ENCODE data around the gene VWCE. TPM values are rescaled to one million over a fixed set of nuclear protein-coding genes. Genes with fewer than 3 reads are reported as not detected.

VWCE gene
- total RNA-seq, 2 experiments from 2014 or later, result 1.6 to 1.7 TPM

- CTCF ChIA-PET, result interaction anchor here (0.9 to 1.4 kb wide), 3 partner anchors 16 to 75 kb away, joined by 3 read pairs; no protein-coding TSS in a partner anchor
- Mint-ChIP-seq H3K9me3 (no peaks in the 10 kb centered on the region), H3K27me3 (no peaks in the 10 kb centered on the region), H3K4me3 (no peak overlapping the region), H3K4me1 (no peaks in the 10 kb centered on the region), H3K36me3 (ENCODE audit: low read depth) (peaks cover 40% of the 10 kb centered on the region), H3K27ac (no peak overlapping the region)
- DNase-seq, result no peak
- POLR2A ChIA-PET, result no interaction called here
These were observed 14.6 kb upstream of the VWCE start for GRCh38 chr11:61309739-61310138.

- POLR2A ChIA-PET, result interaction anchor here (0.7 kb wide), 1 partner anchor 14 kb away, joined by 6 read pairs; no protein-coding TSS in a partner anchor
- H3K4me1 Mint-ChIP-seq, result no peaks in the 10 kb centered on the region
- no peaks in the 10 kb centered on the region for H3K9me3 Mint-ChIP-seq
- H3K4me3 Mint-ChIP-seq, result no peak overlapping the region
- H3K27ac Mint-ChIP-seq, result no peak overlapping the region
- CTCF ChIA-PET, result interaction anchor here (0.5 to 1.4 kb wide), 2 partner anchors 28 to 76 kb away, joined by 3 read pairs; no protein-coding TSS in a partner anchor
- DNase-seq, result no peak
- no peaks in the 10 kb centered on the region for H3K27me3 Mint-ChIP-seq
- peaks cover 35% of the 10 kb centered on the region for H3K36me3 Mint-ChIP-seq (ENCODE audit: low read depth)
These were observed 14.0 kb upstream of the VWCE start for GRCh38 chr11:61309141-61309540.

- Mint-ChIP-seq H3K27me3 (no peaks in the 10 kb centered on the region), H3K4me1 (no peaks in the 10 kb centered on the region), H3K27ac (no peak overlapping the region), H3K4me3 (no peak overlapping the region), H3K36me3 (ENCODE audit: low read depth) (peaks cover 31% of the 10 kb centered on the region), H3K9me3 (no peaks in the 10 kb centered on the region)
- no peak for DNase-seq
- POLR2A ChIA-PET, result no interaction called here
- CTCF ChIA-PET, result interaction anchor here (0.7 to 1.9 kb wide), 3 partner anchors 9 to 29 kb away, joined by 3 to 4 read pairs (median 3); no protein-coding TSS in a partner anchor
These were observed 12.2 kb upstream of the VWCE start for GRCh38 chr11:61307354-61307753.

GRCh38 chr11:61306221-61306620 is 11.1 kb upstream of the VWCE start:
- no peak overlapping the region for H3K27ac Mint-ChIP-seq
- H3K4me1 Mint-ChIP-seq, result no peaks in the 10 kb centered on the region
- no peak for DNase-seq
- CTCF ChIA-PET, result interaction anchor here (0.6 kb wide), 1 partner anchor 177 kb away, joined by 3 read pairs; no protein-coding TSS in a partner anchor
- POLR2A ChIA-PET, result no interaction called here
- H3K36me3 Mint-ChIP-seq (ENCODE audit: low read depth), result peaks cover 36% of the 10 kb centered on the region
- H3K9me3 Mint-ChIP-seq, result no peaks in the 10 kb centered on the region
- H3K4me3 Mint-ChIP-seq, result no peak overlapping the region
- H3K27me3 Mint-ChIP-seq, result no peaks in the 10 kb centered on the region

GRCh38 chr11:61305417-61305816 is 10.3 kb upstream of the VWCE start:
- ChIA-PET POLR2A (no interaction called here), CTCF (interaction anchor here (0.9 kb wide), 1 partner anchor 29 kb away, joined by 4 read pairs; no protein-coding TSS in a partner anchor)
- Mint-ChIP-seq H3K4me1 (peaks cover under 1% of the 10 kb centered on the region), H3K36me3 (ENCODE audit: low read depth) (peaks cover 39% of the 10 kb centered on the region), H3K27ac (no peak overlapping the region), H3K27me3 (no peaks in the 10 kb centered on the region), H3K9me3 (no peaks in the 10 kb centered on the region), H3K4me3 (no peak overlapping the region)
- no peak for DNase-seq

GRCh38 chr11:61303725-61304124 is 8.6 kb upstream of the VWCE start:
- ChIA-PET CTCF (interaction anchor here (0.7 kb wide), 1 partner anchor 63 kb away, joined by 3 read pairs; no protein-coding TSS in a partner anchor), POLR2A (no interaction called here)
- peaks cover 7% of the 10 kb centered on the region for H3K4me1 Mint-ChIP-seq
- no peak for DNase-seq
- no peak overlapping the region for H3K27ac Mint-ChIP-seq
- no peaks in the 10 kb centered on the region for H3K9me3 Mint-ChIP-seq
- peaks cover 46% of the 10 kb centered on the region for H3K36me3 Mint-ChIP-seq (ENCODE audit: low read depth)
- H3K27me3 Mint-ChIP-seq, result no peaks in the 10 kb centered on the region
- H3K4me3 Mint-ChIP-seq, result no peak overlapping the region

- no peaks in the 10 kb centered on the region for H3K27me3 Mint-ChIP-seq
- no peak overlapping the region for H3K27ac Mint-ChIP-seq
- H3K4me1 Mint-ChIP-seq, result peaks cover 19% of the 10 kb centered on the region
- no peak for DNase-seq
- H3K4me3 Mint-ChIP-seq, result no peak overlapping the region
- CTCF ChIA-PET, result no interaction called here
- no peaks in the 10 kb centered on the region for H3K9me3 Mint-ChIP-seq
- POLR2A ChIA-PET, result no interaction called here
- H3K36me3 Mint-ChIP-seq (ENCODE audit: low read depth), result peaks cover 54% of the 10 kb centered on the region
These were observed 7.4 kb upstream of the VWCE start for GRCh38 chr11:61302550-61302949.

- Mint-ChIP-seq H3K9me3 (no peaks in the 10 kb centered on the region), H3K27me3 (peaks cover 2% of the 10 kb centered on the region), H3K36me3 (ENCODE audit: low read depth) (peaks cover 52% of the 10 kb centered on the region), H3K27ac (no peak overlapping the region), H3K4me3 (no peak overlapping the region), H3K4me1 (peaks cover 33% of the 10 kb centered on the region)
- POLR2A ChIA-PET, result no interaction called here
- CTCF ChIA-PET, result interaction anchor here (1.0 to 1.9 kb wide), 4 partner anchors 8 to 38 kb away, joined by 3 to 5 read pairs (median 3); no protein-coding TSS in a partner anchor
- DNase-seq, result no peak
These were observed 3.6 kb upstream of the VWCE start for GRCh38 chr11:61298663-61299244.

GRCh38 chr11:61297746-61298145 is 2.6 kb upstream of the VWCE start:
- ChIA-PET POLR2A (no interaction called here), CTCF (interaction anchor here (1.3 to 1.9 kb wide), 2 partner anchors 9 to 39 kb away, joined by 3 to 5 read pairs; no protein-coding TSS in a partner anchor)

GRCh38 chr11:61297341-61297740 is 2.2 kb upstream of the VWCE start:
- POLR2A ChIA-PET, result no interaction called here
- Mint-ChIP-seq H3K27me3 (peaks cover 12% of the 10 kb centered on the region), H3K4me1 (peaks cover 39% of the 10 kb centered on the region), H3K4me3 (no peak overlapping the region), H3K27ac (no peak overlapping the region), H3K36me3 (ENCODE audit: low read depth) (peaks cover 46% of the 10 kb centered on the region), H3K9me3 (no peaks in the 10 kb centered on the region)
- no peak for DNase-seq
- CTCF ChIA-PET, result interaction anchor here (1.9 kb wide), 1 partner anchor 39 kb away, joined by 5 read pairs; no protein-coding TSS in a partner anchor

More at GRCh38 chr11:61297746-61298145, 2.6 kb upstream of the VWCE start:
- Mint-ChIP-seq H3K36me3 (ENCODE audit: low read depth) (peaks cover 48% of the 10 kb centered on the region), H3K9me3 (no peaks in the 10 kb centered on the region), H3K4me3 (no peak overlapping the region), H3K27ac (no peak overlapping the region), H3K27me3 (peaks cover 8% of the 10 kb centered on the region), H3K4me1 (peaks cover 39% of the 10 kb centered on the region)
- DNase-seq, result no peak

GRCh38 chr11:61295596-61295926 is 445 bp upstream of the VWCE start:
- POLR2A ChIA-PET, result no interaction called here
- CTCF ChIA-PET, result interaction anchor here (2.0 kb wide), 1 partner anchor 18 kb away, joined by 8 read pairs; no protein-coding TSS in a partner anchor
- H3K27ac Mint-ChIP-seq, result no peak overlapping the region
- no peak for DNase-seq
- peaks cover 14% of the 10 kb centered on the region for H3K27me3 Mint-ChIP-seq
- no peaks in the 10 kb centered on the region for H3K9me3 Mint-ChIP-seq
- H3K4me1 Mint-ChIP-seq, result peaks cover 39% of the 10 kb centered on the region
- H3K36me3 Mint-ChIP-seq (ENCODE audit: low read depth), result peaks cover 29% of the 10 kb centered on the region
- peak overlapping the region; percentile 50 for H3K4me3 Mint-ChIP-seq

- CTCF ChIA-PET, result interaction anchor here (0.8 to 2.0 kb wide), 6 partner anchors 12 to 322 kb away, joined by 3 to 8 read pairs (median 4); partner anchors contain the start of gene CD6
- H3K27me3 Mint-ChIP-seq, result peaks cover 14% of the 10 kb centered on the region
- peak overlapping the region; percentile 70 for H3K4me3 Mint-ChIP-seq
- DNase-seq, result peak; percentile 17
- peaks cover 18% of the 10 kb centered on the region for H3K36me3 Mint-ChIP-seq (ENCODE audit: low read depth)
- POLR2A ChIA-PET, result no interaction called here
- H3K9me3 Mint-ChIP-seq, result no peaks in the 10 kb centered on the region
- peak overlapping the region; percentile 36 for H3K27ac Mint-ChIP-seq
- peaks cover 36% of the 10 kb centered on the region for H3K4me1 Mint-ChIP-seq
These were observed 1.0 kb downstream of the VWCE start for GRCh38 chr11:61293867-61294716.

GRCh38 chr11:61292356-61292755 is 2.8 kb downstream of the VWCE start:
- Mint-ChIP-seq H3K36me3 (ENCODE audit: low read depth) (peaks cover 5% of the 10 kb centered on the region), H3K27me3 (peaks cover 14% of the 10 kb centered on the region), H3K4me1 (peaks cover 19% of the 10 kb centered on the region), H3K9me3 (no peaks in the 10 kb centered on the region), H3K27ac (no peak overlapping the region), H3K4me3 (no peak overlapping the region)
- POLR2A ChIA-PET, result no interaction called here
- DNase-seq, result no peak
- CTCF ChIA-PET, result no interaction called here

All from activated CD4-positive, alpha-beta T cell treated with anti-CD3 and anti-CD28 coated beads, Interleukin-2, amount 10 ng/mL, durations not matched to agents 7 days and 5 days (primary cell).